ENCODE data around the gene KCNC3. TPM values are rescaled to one million over a fixed set of nuclear protein-coding genes. Genes with fewer than 3 reads are reported as not detected.
A peak's percentile ranks its signal among the peaks of the same experiment; 100 is the strongest.

Gene KCNC3
- total RNA-seq, 1 experiment from 2014 or later = 5.3 TPM

GRCh38 chr19:50314724-50315708 lies 14.2 kb downstream of the KCNC3 start:
- BruUV-seq (replicated peaks) = no TSS peak
- CTCF ChIA-PET = interaction anchor here (0.6 to 0.7 kb wide), 3 partner anchors 124 to 1516 kb away, joined by 3 to 4 read pairs (median 4); no protein-coding TSS in a partner anchor
- peaks cover 11% of the 10 kb centered on the region for H3K36me3 Mint-ChIP-seq (ENCODE audit: insufficient read depth, unreplicated experiment)
- H3K27me3 Mint-ChIP-seq (ENCODE audit: unreplicated experiment) = no peaks in the 10 kb centered on the region
- intact Hi-C loops (cut with micrococcal nuclease; ENCODE audit: unreplicated experiment) = no loop called here
- no peak for TF ChIP-seq CTCF (IDR thresholded peaks at IDR 0.05; ENCODE audit: unreplicated experiment)
- H3K4me1 Mint-ChIP-seq (ENCODE audit: low read depth, unreplicated experiment) = peaks cover 9% of the 10 kb centered on the region
- DNase-seq = no peak
- no peaks in the 10 kb centered on the region for H3K9me3 Mint-ChIP-seq (ENCODE audit: low read depth, unreplicated experiment)
- no peak overlapping the region for H3K27ac Mint-ChIP-seq (ENCODE audit: unreplicated experiment)
- no peak overlapping the region for H3K4me3 Mint-ChIP-seq (ENCODE audit: low read depth, unreplicated experiment)

GRCh38 chr19:50313812-50314536 lies 15.2 kb downstream of the KCNC3 start:
- Mint-ChIP-seq H3K36me3 (ENCODE audit: insufficient read depth, unreplicated experiment) (peaks cover 13% of the 10 kb centered on the region), H3K9me3 (ENCODE audit: low read depth, unreplicated experiment) (no peaks in the 10 kb centered on the region), H3K4me1 (ENCODE audit: low read depth, unreplicated experiment) (peaks cover 9% of the 10 kb centered on the region), H3K4me3 (ENCODE audit: low read depth, unreplicated experiment) (no peak overlapping the region), H3K27ac (ENCODE audit: unreplicated experiment) (peak overlapping the region; percentile 41), H3K27me3 (ENCODE audit: unreplicated experiment) (no peaks in the 10 kb centered on the region)
- no peak for DNase-seq
- intact Hi-C loops (cut with micrococcal nuclease; ENCODE audit: unreplicated experiment) = no loop called here
- CTCF ChIA-PET = interaction anchor here (0.6 to 0.7 kb wide), 2 partner anchors 893 to 1515 kb away, joined by 3 to 4 read pairs; no protein-coding TSS in a partner anchor
- no TSS peak for BruUV-seq (replicated peaks)
- TF ChIP-seq CTCF (IDR thresholded peaks at IDR 0.05; ENCODE audit: unreplicated experiment) = no peak

- peaks cover 20% of the 10 kb centered on the region for H3K36me3 Mint-ChIP-seq (ENCODE audit: insufficient read depth, unreplicated experiment)
- no peaks in the 10 kb centered on the region for H3K27me3 Mint-ChIP-seq (ENCODE audit: unreplicated experiment)
- intact Hi-C loops (cut with micrococcal nuclease; ENCODE audit: unreplicated experiment) = no loop called here
- H3K4me1 Mint-ChIP-seq (ENCODE audit: low read depth, unreplicated experiment) = peaks cover 9% of the 10 kb centered on the region
- BruUV-seq (replicated peaks) = no TSS peak
- H3K9me3 Mint-ChIP-seq (ENCODE audit: low read depth, unreplicated experiment) = no peaks in the 10 kb centered on the region
- TF ChIP-seq CTCF (IDR thresholded peaks at IDR 0.05; ENCODE audit: unreplicated experiment) = no peak
- no peak for DNase-seq
- CTCF ChIA-PET = no interaction called here
- no peak overlapping the region for H3K4me3 Mint-ChIP-seq (ENCODE audit: low read depth, unreplicated experiment)
- H3K27ac Mint-ChIP-seq (ENCODE audit: unreplicated experiment) = peak overlapping the region; percentile 41
These were observed 16.0 kb downstream of the KCNC3 start for GRCh38 chr19:50312967-50313811.
